GM18861 (cell line): ENCODE results near the gene PCNX1.

Source experiments
- ATAC-seq: cut with Tn5 transposase; IDR thresholded peaks from one replicate; pipeline ENCODE4 v1.9.1; 2021; ENCODE audit not compliant: unreplicated experiment

The PCNX1 gene

GRCh38 chr14:70954068-70954467 lies 46.8 kb downstream of the PCNX1 start:
- ATAC-seq = no peak

- no peak for ATAC-seq
These were observed 48.6 kb downstream of the PCNX1 start for GRCh38 chr14:70955543-70956480.

GRCh38 chr14:70956511-70956910 lies 49.3 kb downstream of the PCNX1 start:
- ATAC-seq = no peak

DNA sequence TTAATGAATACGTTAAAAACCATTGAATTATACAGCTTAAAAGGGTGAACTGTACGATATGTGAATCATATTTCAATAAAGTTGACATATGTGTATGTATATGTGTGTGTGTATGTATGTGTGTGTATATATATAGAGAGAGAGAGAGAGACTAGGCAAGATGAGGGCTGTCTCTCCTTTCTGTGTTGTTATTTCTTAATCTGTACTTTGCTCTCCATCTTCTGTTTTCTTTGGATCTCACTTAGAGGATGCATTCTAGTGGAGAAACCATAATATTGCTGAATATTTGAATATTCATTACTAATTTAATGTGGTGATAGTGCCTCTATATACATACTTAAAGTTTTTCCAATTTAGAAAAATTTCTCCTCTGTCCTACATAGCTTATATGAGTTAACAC lies 50.5 kb downstream of the PCNX1 start:
- no peak for ATAC-seq

DNA sequence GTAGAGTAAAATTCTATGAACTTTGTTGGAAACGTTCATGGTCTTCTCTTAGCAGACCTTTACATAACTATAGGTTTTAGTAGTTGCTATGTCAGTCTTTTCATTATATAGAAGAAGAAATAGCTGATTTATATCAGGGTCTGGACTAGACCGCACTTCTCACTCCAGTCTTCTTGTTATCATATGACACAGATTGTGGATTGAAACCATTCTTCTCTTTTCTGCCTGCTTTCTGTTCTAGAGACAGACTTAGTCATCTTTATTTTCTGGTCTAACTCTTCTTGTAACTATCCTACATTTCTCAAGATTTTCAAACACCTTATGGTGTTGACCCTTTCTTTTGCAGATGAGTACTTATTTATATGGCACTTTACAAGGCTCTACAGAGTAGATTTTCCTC lies 55.7 kb downstream of the PCNX1 start:
- no peak for ATAC-seq

DNA sequence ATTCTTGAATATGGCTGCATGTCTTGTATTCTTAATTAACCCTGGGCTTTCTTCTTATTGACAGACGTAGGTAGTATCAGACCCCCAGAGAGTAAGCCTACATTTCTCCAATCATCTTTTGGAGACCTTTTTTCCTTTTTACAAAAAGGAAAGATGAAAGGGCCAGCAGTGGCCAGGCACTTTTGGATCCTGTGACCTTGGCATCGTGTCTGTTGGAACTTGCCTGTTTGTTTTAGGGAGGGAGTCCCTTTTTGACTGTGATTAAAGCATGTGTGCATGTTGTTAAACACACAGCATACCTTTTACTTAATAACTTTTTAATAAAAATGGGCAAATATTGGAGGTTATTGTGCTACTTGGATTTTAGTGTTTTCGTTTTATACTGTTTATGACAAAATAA lies 57.2 kb downstream of the PCNX1 start:
- ATAC-seq = no peak

DNA sequence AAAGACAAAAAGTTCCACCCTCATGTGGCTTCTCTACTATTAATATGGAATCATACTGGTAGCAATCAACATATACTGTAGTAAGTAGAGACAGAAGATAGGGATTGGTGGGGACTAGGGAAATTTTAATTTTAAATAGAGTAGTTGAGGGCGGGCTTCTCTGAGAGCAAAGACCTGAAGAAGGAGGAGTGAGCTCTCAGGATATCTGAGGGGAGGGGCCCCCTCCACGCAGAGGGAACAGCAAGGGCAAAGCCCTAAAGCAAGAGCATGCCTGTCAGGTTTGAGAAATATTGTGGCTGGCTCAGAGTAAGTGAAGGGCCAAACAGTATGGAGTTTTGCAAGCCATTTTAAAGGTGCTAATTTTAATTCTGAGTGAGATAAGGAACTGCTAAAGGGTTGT lies 64.3 kb downstream of the PCNX1 start:
- no peak for ATAC-seq

- no peak for ATAC-seq
These were observed 65.1 kb downstream of the PCNX1 start for GRCh38 chr14:70972107-70972976.

- ATAC-seq = no peak
These were observed 69.3 kb downstream of the PCNX1 start for GRCh38 chr14:70976591-70976990.

DNA sequence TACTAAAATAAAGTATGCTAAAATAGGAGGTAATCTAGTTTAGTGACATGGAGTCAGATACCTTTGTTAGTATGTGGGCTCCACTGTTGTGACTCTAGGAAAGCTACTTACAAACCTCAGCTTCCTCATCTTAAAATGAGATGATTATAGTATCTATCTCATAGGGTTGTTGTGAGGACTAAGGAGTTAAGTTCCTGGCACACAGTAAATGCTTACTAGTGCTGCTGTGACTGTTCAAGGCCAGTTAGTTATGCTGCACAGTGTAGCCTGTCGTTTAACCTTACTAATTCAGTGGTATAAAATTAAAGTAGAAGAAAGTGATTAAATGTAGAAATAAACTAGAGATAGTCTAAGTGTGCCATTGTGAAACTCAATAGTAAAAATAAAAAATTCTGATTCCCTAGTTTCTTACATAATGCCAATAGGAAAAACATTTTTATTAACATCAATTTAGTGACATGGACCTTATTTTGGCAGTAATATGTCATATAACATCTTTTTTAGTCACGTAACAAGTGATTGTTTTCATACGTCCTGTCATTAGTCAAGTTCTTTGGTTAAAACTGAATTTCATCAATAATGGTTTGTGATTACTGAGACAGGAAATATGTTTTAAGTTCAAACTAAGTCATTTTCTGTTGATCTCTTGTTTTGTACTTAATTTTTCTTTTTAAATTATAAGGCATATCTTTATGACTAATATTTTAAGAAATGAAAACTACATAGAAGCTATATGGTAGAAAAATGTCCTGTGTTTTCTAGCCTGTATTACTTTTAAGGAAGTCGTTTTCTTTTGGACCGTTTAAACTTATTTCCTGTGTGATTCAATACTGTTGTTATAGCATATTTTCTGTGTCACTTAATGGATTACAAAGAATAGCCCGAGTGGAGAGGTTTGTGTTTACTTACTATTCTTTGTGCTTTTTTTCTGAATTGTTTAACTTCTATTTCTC lies 74.0 kb downstream of the PCNX1 start:
- ATAC-seq = no peak

DNA sequence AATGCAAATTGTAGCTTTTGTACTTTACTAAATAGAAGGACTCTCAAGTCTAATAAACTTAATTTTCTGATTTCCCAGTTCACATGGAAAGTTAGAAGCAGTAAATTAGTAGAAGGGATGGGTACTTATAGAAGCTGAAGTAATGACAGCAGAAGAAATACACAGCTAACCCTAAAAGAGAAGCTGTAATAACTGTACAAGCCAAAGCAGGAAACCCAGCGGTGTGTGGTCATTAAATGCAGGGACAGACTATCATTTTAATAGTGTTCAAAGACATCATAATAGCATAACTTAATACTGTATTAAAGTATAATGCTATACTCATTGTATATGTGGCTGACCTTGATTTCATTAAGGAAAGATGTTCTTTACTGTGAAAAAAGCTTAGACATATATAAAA lies 74.9 kb downstream of the PCNX1 start:
- ATAC-seq = no peak

DNA sequence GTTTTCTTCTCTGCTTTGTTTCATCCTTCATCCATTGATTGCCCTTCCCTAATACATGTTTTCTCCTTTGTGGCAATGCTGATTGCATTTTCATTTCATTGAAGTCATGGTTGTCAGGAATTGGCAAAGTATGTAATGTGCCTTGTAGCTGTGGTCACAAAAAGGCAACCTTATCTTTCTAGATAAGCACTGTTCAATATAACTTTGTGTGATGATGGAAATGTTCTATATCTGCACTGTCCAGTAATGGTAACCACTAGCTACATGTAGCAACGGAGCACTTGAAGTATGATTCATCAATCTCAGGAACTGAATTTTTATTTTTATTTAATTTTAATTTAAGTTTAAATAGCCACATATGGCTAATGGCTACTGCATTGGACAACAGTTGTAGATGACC lies 79.8 kb downstream of the PCNX1 start:
- no peak for ATAC-seq

- no peak for ATAC-seq
These were observed 81.2 kb downstream of the PCNX1 start for GRCh38 chr14:70988452-70988851.

- no peak for ATAC-seq
These were observed 86.7 kb downstream of the PCNX1 start for GRCh38 chr14:70993931-70994330.

GRCh38 chr14:70995211-70995610 lies 88.0 kb downstream of the PCNX1 start:
- ATAC-seq = no peak

- no peak for ATAC-seq
These were observed 88.4 kb downstream of the PCNX1 start for GRCh38 chr14:70995671-70996070.

DNA sequence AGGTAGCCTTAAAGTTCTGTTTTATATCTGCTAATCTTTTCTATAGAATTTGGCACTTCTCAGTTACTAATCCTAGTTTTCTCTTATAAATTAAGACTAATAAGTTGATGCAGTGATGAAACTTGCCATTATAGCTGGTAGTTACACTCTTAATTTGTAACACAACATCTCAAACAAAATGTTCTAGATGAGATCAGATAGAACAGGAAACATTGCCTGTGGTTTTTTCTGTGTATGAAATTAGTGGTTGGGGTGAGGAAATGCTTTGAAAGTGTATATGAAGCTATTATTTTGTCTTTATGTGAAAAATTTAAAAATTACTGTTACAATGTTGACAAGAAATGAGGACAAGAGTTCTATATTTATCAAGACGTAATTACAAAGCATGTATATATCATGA lies 91.9 kb downstream of the PCNX1 start:
- ATAC-seq = no peak

DNA sequence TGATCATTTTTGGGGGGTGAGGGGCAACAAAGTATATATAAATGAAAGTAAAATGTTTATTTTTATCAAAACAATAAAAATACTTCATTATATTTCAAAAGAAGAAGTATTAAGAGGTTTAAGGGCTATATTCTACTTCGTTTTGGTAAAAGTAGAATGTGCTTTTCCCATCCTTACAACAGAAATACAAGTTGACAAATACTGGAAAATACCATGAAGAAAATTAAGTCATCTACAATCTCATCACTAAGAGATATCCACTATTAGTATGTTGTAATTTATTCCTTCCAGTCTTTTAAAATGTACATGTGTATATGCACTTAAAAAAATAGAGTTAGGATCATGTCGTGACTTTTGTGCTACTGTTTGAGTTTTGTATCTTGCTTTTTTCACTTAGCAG lies 92.8 kb downstream of the PCNX1 start:
- no peak for ATAC-seq

DNA sequence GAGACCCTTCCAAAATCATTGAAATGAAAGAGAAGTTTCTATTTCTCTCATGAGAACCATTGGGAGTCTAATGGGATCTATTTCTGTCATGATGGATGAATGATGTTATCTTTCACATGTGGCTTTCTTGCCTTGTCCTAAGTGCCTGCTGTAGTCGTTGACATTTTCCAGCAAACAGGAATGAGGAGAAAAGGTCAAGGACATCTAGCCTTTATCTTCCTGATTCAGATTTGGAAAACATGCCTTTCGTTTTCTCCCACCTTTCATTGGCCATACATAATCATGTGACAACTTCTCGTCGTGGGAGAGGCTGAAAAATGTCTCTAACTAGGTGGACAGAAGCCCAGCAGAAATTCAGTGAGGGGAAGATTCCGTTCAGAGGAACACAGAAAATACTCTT lies 94.5 kb downstream of the PCNX1 start:
- no peak for ATAC-seq

DNA sequence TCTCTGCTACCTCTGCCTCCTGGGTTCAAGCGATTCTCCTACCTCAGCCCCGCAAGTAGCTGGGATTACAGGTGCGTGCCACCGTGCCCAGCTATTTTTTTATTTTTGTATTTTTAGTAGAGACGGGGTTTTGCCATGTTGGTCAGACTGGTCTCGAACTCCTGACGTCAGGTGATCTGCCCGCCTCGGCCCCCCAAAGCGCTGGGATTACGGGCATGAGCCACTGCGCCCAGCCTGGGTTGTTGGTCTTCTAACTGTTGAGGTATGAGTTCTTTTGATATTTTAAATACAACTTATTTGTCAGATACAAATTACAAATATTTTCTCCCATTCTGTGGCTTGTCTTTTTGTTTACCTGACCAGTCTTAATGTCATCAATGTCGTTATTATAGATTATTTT lies 95.9 kb downstream of the PCNX1 start:
- ATAC-seq = no peak

GRCh38 chr14:71004481-71004880 lies 97.2 kb downstream of the PCNX1 start:
- ATAC-seq = no peak
